Central memory CD8-positive, alpha-beta T cell (primary cell): ENCODE data around the gene ZNF438.

Experiments
- ATAC-seq: fragments of 150-1000 bp; cut with Tn5 transposase; replicated peaks from 2 replicates; pipeline ENCODE4 v1.10.0; 2022; ENCODE audit warnings: mild to moderate bottlenecking, moderate FRiP score, moderate number of reproducible peaks; ENCODE audit not compliant: poor library complexity, severe bottlenecking; ENCODE audit errors: extremely low read depth
- DNase-seq, 2 donors: peaks; one replicate each; pipeline ENCODE4 v3.0.0; 2021; ENCODE audit warnings: low spot score in 2 of 2
- H3K27ac Mint-ChIP-seq: one replicate; pipeline ENCODE4 v1.8.0; 2022; ENCODE audit warnings: low read depth, mild to moderate bottlenecking, moderate library complexity, mixed read lengths
- H3K27me3 Mint-ChIP-seq: one replicate; pipeline ENCODE4 v1.8.0; 2022; ENCODE audit warnings: mixed read lengths
- H3K36me3 Mint-ChIP-seq: one replicate; pipeline ENCODE4 v1.8.0; 2022; ENCODE audit warnings: mild to moderate bottlenecking, moderate library complexity, mixed read lengths; ENCODE audit not compliant: insufficient read depth
- H3K4me1 Mint-ChIP-seq: one replicate; pipeline ENCODE4 v1.8.0; 2022; ENCODE audit warnings: mixed read lengths
- H3K4me3 Mint-ChIP-seq: one replicate; pipeline ENCODE4 v1.8.0; 2022; ENCODE audit warnings: mild to moderate bottlenecking, moderate library complexity, mixed read lengths
- H3K9me3 Mint-ChIP-seq: one replicate; pipeline ENCODE4 v1.8.0; 2022; ENCODE audit warnings: mixed read lengths

The ZNF438 gene

DNA sequence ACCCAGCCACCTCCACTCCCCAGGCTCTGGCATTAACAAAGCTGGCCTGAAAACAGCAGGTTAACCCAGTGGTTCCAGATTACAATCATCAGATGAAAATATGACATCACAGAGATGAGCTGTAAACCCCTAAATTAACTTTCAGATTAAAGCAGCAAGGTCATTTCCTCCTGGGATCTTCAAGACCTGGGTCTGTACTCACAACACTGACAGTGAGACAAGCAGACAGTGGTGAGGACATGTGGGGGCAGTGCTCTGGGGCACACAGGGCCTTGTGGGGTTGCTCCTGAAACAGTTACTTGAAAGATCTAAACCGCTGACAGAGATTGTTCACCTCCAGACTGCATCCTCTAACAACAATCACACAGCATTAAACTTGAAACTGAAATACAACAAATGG, 134.1 kb downstream of the ZNF438 start:
- peaks cover 2% of the 10 kb centered on the region for H3K36me3 Mint-ChIP-seq
- ATAC-seq: no peak
- no peaks in the 10 kb centered on the region for H3K27me3 Mint-ChIP-seq
- H3K27ac Mint-ChIP-seq: no peak overlapping the region
- H3K4me3 Mint-ChIP-seq: no peak overlapping the region
- no peaks in the 10 kb centered on the region for H3K9me3 Mint-ChIP-seq
- no peak for DNase-seq
- H3K4me1 Mint-ChIP-seq: no peaks in the 10 kb centered on the region

DNA sequence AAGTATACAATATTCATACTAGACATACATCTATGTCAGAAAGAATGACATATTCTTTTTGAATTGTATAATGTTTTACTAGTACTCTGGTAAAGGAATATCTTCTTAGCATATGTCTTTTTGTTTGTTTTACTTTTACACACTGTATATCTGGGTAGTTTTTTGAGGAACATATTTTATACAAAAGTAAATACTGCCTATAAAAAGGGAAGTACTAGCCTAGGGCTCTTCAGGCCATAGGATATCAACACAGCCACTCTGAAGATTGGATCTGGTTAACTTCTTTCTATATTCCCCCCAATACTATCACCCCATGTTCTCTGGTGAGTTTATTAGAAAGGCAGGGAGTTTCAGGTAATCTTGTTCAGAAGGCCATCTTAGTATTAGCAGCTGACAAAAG, 134.6 kb downstream of the ZNF438 start:
- Mint-ChIP-seq H3K27ac (no peak overlapping the region), H3K9me3 (no peaks in the 10 kb centered on the region), H3K27me3 (no peaks in the 10 kb centered on the region), H3K36me3 (peaks cover 2% of the 10 kb centered on the region), H3K4me3 (no peak overlapping the region), H3K4me1 (no peaks in the 10 kb centered on the region)
- ATAC-seq (no peak), DNase-seq (no peak)

DNA sequence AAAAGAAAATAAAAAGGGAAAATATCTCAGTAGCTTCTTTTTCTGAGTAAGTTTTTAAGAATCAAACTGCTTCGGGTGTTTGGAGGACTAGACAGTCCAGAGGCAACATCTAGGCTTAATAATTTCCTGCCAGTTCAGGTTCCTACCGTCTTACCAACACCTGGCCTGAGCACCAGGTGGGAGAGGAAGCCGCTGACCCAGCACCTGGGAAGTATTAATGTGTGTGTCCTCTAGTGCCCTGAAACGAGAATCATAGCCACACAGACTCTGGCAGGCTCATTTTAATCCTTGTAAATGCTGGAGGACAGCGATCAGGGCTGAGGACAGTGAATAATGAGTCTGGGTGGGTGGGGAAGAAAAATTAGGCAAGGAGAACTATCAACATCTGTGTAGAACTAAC, 137.4 kb downstream of the ZNF438 start:
- DNase-seq (no peak), ATAC-seq (no peak)
- H3K9me3 Mint-ChIP-seq: no peaks in the 10 kb centered on the region
- H3K27ac Mint-ChIP-seq: no peak overlapping the region
- H3K36me3 Mint-ChIP-seq: peaks cover 2% of the 10 kb centered on the region
- H3K4me3 Mint-ChIP-seq: no peak overlapping the region
- no peaks in the 10 kb centered on the region for H3K27me3 Mint-ChIP-seq
- H3K4me1 Mint-ChIP-seq: no peaks in the 10 kb centered on the region

DNA sequence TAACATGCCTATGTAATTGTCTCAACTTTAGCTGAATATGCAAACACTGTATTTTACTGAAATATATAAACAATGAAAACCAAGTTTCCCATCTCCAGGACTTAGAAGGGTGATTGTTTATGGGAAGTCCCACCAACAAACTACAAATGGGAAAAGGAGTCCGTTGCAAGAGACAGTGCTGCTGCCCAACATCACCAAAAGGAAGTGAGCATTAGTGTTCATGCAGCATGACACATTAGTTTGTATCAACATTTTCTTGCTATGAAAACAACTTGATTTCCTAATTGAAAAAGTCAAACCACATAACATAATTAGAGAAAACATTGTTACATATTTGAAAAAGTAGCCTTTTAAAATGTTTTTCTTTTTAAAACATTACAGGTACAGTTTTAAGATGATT, 138.5 kb downstream of the ZNF438 start:
- Mint-ChIP-seq H3K36me3 (peaks cover 3% of the 10 kb centered on the region), H3K27ac (no peak overlapping the region), H3K4me3 (no peak overlapping the region), H3K4me1 (no peaks in the 10 kb centered on the region), H3K27me3 (no peaks in the 10 kb centered on the region), H3K9me3 (no peaks in the 10 kb centered on the region)
- ATAC-seq (no peak), DNase-seq (no peak)

- no peaks in the 10 kb centered on the region for H3K9me3 Mint-ChIP-seq
- no peaks in the 10 kb centered on the region for H3K27me3 Mint-ChIP-seq
- H3K4me1 Mint-ChIP-seq: no peaks in the 10 kb centered on the region
- no peak overlapping the region for H3K27ac Mint-ChIP-seq
- DNase-seq (no peak), ATAC-seq (no peak)
- peaks cover 1% of the 10 kb centered on the region for H3K36me3 Mint-ChIP-seq
- no peak overlapping the region for H3K4me3 Mint-ChIP-seq
Observed at GRCh38 chr10:30887839-30888238, 143.8 kb downstream of the ZNF438 start.

DNA sequence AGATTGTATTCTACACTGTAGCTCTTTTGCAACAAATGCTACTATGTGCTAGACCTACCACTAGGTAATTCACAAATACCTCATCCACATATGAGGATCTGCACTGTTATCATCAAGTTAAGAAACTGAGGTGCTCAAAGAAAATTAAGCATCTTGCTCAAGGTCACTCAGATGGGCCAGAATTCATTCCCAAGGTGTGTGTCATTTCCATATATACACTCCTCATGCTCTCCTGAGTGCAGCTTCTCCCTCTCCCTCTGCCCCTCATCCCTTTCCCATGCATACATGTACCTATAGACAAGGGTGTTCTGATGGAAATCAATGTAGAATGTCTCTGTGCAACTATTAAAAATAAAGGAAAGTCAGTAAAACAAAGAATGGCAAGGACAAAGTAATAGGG, 146.2 kb downstream of the ZNF438 start:
- peaks cover 1% of the 10 kb centered on the region for H3K36me3 Mint-ChIP-seq
- H3K4me1 Mint-ChIP-seq: no peaks in the 10 kb centered on the region

DNA sequence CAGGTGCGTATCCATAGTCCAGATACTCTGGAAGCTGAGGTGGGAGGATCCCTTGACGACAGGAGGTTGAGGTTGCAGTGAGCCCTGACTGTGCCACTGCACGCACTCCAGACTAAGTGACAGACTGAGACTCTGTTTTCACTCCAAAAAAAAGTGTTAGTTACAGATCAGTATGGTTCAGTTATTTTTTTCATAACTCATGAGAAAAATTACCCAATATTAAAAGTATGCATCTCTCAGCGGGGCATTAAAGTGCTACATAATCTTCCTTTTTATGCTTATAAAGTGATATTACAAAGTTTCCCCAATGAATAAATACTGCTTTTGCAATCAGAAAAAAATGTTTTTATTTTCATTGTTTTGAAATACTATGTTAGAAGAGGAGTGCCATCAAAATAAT, 147.9 kb downstream of the ZNF438 start:
- Mint-ChIP-seq H3K27me3 (no peaks in the 10 kb centered on the region), H3K9me3 (no peaks in the 10 kb centered on the region), H3K36me3 (no peaks in the 10 kb centered on the region), H3K4me3 (no peak overlapping the region), H3K27ac (no peak overlapping the region), H3K4me1 (no peaks in the 10 kb centered on the region)
- DNase-seq (no peak), ATAC-seq (no peak)

More for the DNA sequence above, 146.2 kb downstream of the ZNF438 start:
- DNase-seq: no peak
- H3K27ac Mint-ChIP-seq: no peak overlapping the region
- no peak for ATAC-seq
- H3K27me3 Mint-ChIP-seq: no peaks in the 10 kb centered on the region
- no peaks in the 10 kb centered on the region for H3K9me3 Mint-ChIP-seq
- H3K4me3 Mint-ChIP-seq: no peak overlapping the region

DNA sequence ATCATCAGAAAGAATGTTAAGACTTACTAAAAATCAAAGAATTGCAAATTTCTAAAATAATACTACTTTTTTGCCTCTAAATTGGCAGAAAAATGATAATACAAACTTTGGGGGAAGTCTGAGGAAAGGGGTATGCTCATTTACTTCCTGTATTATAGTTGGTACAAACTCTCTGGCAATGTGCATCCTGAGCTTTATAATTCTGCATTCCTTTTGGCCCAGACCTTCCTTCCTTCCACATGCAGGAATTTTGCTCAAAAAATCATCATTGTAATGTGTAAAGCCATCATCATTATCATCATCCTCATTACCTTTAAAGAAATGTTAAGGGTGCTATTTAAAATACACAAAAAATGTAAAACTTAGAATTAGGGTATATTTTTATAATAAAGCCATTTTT, 148.5 kb downstream of the ZNF438 start:
- DNase-seq (no peak), ATAC-seq (no peak)
- H3K4me3 Mint-ChIP-seq: no peak overlapping the region
- H3K27me3 Mint-ChIP-seq: no peaks in the 10 kb centered on the region
- H3K27ac Mint-ChIP-seq: no peak overlapping the region
- H3K9me3 Mint-ChIP-seq: no peaks in the 10 kb centered on the region
- H3K4me1 Mint-ChIP-seq: no peaks in the 10 kb centered on the region
- no peaks in the 10 kb centered on the region for H3K36me3 Mint-ChIP-seq

DNA sequence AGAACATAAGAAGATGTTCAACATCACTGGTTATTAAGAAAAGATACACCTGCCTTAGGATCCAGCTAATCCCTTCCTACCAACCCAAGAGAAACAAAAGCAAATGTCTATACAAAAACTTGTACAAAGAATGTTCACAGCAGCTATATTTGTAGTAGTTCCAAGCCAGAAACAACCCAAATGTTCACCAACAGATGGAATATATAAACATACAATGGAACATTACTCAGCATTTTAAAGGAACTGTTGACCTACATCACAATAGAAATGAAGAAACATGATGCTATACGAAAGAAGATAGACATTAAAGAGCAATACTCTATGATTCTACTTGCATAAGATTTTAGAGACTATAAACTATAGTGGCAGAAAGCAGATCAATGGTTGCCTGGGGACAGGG, 149.4 kb downstream of the ZNF438 start:
- DNase-seq: no peak
- no peaks in the 10 kb centered on the region for H3K27me3 Mint-ChIP-seq
- no peak overlapping the region for H3K4me3 Mint-ChIP-seq
- no peaks in the 10 kb centered on the region for H3K4me1 Mint-ChIP-seq
- H3K27ac Mint-ChIP-seq: no peak overlapping the region
- no peaks in the 10 kb centered on the region for H3K36me3 Mint-ChIP-seq
- no peaks in the 10 kb centered on the region for H3K9me3 Mint-ChIP-seq
- no peak for ATAC-seq

- Mint-ChIP-seq H3K27ac (no peak overlapping the region), H3K4me1 (no peaks in the 10 kb centered on the region), H3K9me3 (no peaks in the 10 kb centered on the region), H3K27me3 (no peaks in the 10 kb centered on the region), H3K4me3 (no peak overlapping the region), H3K36me3 (no peaks in the 10 kb centered on the region)
- DNase-seq (no peak), ATAC-seq (no peak)
Observed at GRCh38 chr10:30878920-30879319, 152.7 kb downstream of the ZNF438 start.

GRCh38 chr10:30877111-30877510, 154.6 kb downstream of the ZNF438 start:
- Mint-ChIP-seq H3K4me1 (no peaks in the 10 kb centered on the region), H3K36me3 (no peaks in the 10 kb centered on the region), H3K4me3 (no peak overlapping the region), H3K9me3 (no peaks in the 10 kb centered on the region), H3K27me3 (no peaks in the 10 kb centered on the region), H3K27ac (no peak overlapping the region)
- no peak for DNase-seq
- no peak for ATAC-seq

GRCh38 chr10:30873411-30873810, 158.3 kb downstream of the ZNF438 start:
- Mint-ChIP-seq H3K27me3 (no peaks in the 10 kb centered on the region), H3K27ac (no peak overlapping the region), H3K4me3 (no peak overlapping the region), H3K4me1 (no peaks in the 10 kb centered on the region), H3K36me3 (no peaks in the 10 kb centered on the region), H3K9me3 (no peaks in the 10 kb centered on the region)
- no peak for DNase-seq
- ATAC-seq: no peak

GRCh38 chr10:30870896-30871295, 160.8 kb downstream of the ZNF438 start:
- Mint-ChIP-seq H3K9me3 (no peaks in the 10 kb centered on the region), H3K27me3 (no peaks in the 10 kb centered on the region), H3K36me3 (no peaks in the 10 kb centered on the region), H3K4me1 (no peaks in the 10 kb centered on the region), H3K4me3 (no peak overlapping the region), H3K27ac (no peak overlapping the region)
- ATAC-seq: no peak
- DNase-seq: no peak

- ATAC-seq: no peak
- H3K36me3 Mint-ChIP-seq: no peaks in the 10 kb centered on the region
- no peak overlapping the region for H3K4me3 Mint-ChIP-seq
- H3K9me3 Mint-ChIP-seq: no peaks in the 10 kb centered on the region
- no peaks in the 10 kb centered on the region for H3K27me3 Mint-ChIP-seq
- DNase-seq: no peak
- no peak overlapping the region for H3K27ac Mint-ChIP-seq
- H3K4me1 Mint-ChIP-seq: no peaks in the 10 kb centered on the region
Observed at GRCh38 chr10:30869566-30869965, 162.1 kb downstream of the ZNF438 start.
